ENCODE data around the gene CHCHD6.

GRCh38 chr3:127009531-127009930 lies 305.5 kb downstream of the CHCHD6 start:
- TF ChIP-seq EZH2 (IDR thresholded peaks at IDR 0.05) (no peak), POLR2AphosphoS5 (IDR thresholded peaks at IDR 0.05; ENCODE audit: borderline replicate concordance, low read depth, low read length) (no peak)

Measured in SK-N-MC (cell line).